Right cardiac atrium (tissue), 5 donors: ENCODE data around the gene ATG3. TPM values are rescaled to one million over a fixed set of nuclear protein-coding genes. Genes with fewer than 3 reads are reported as not detected.
"Not testable (repeated sequence)": the region's sequence is repeated elsewhere in the genome, so short reads cannot be mapped to it uniquely, and the experiment has no call there.

Experiments
- ATAC-seq, 2 donors: fragments of 200-7000 bp; cut with Tn5 transposase; one replicate each; pipeline versions ENCODE4 v1.8.0 to v1.9.1; 2020; ENCODE audit warnings: moderate library complexity in 2 of 2, mild to moderate bottlenecking in 1 of 2
- DNase-seq, 3 donors: peaks; one replicate each; pipeline ENCODE4 v3.0.0-alpha.2; 2020
- H3K27ac ChIP-seq: one replicate; pipeline ENCODE4 v1.5.1; 2013; ENCODE audit warnings: mild to moderate bottlenecking, low read length, control low read depth, moderate library complexity
- H3K27me3 ChIP-seq: one replicate; pipeline ENCODE4 v1.6.1; 2013; ENCODE audit not compliant: control insufficient read depth, insufficient read depth
- H3K4me1 ChIP-seq: one replicate; pipeline ENCODE4 v1.6.1; 2013; ENCODE audit warnings: low read length; ENCODE audit not compliant: control insufficient read depth, insufficient read depth
- H3K4me3 ChIP-seq: one replicate; pipeline ENCODE4 v1.5.1; 2013; ENCODE audit warnings: low read length, control low read depth
- H3K9me3 ChIP-seq: one replicate; pipeline ENCODE4 v1.6.1; 2013; ENCODE audit warnings: low read length; ENCODE audit not compliant: control insufficient read depth
- WGBS: extraction: QIAGEN DNeasy Blood & Tissue Kit; methylation state at CpG from one replicate; pipeline ENCODE4 v1.1.7; 2013; 5-methylcytosine and 5-hydroxymethylcytosine counted together
- intact Hi-C, 4 donors: fragments of 100-400 bp; cut with DNase I; formaldehyde crosslinking; loops; one replicate each; pipeline versions ENCODE4 v1.11.0 to v1.14.0; 2022 to 2023
- polyA plus RNA-seq: library from polyadenylated mRNA; stranded (reverse); fragments of 200-250 nt; gene quantifications from one replicate; pipeline ENCODE4 v1.2.3, GENCODE V29; 2013
- total RNA-seq, 4 donors: library from RNA; stranded (reverse); fragmentation: NEBNext Ultra II Directional; extraction: Animal tissue kit (Norgen Biotek cat#: 25700); gene quantifications; one replicate each; pipeline ENCODE4 v1.2.1, GENCODE V29; 2021
- donor health status: healthy with polysubstance abuse.
- donor health status: DM: no; HTN: yes; CAD: no.
- donor health status: DM: no; HTN: no; CAD: no.
- donor health status: DM: no; HTN: yes; CAD: no; lungs with severe emphysema.
- donor health status: DM: yes; HTN: yes; CAD: no.

ATG3 gene
- total and polyA plus RNA-seq, 5 donors = 36.5 to 45.0 (median 40.9) TPM

GRCh38 chr3:112497897-112498548, 63.7 kb downstream of the ATG3 start:
- intact Hi-C loops = no loop called here
- WGBS = 94% methylated on average over 11 of the region's 11 CpGs
- no peaks in the 10 kb centered on the region for H3K4me1 ChIP-seq
- ATAC-seq (no peak), DNase-seq (no peak)
- H3K9me3 ChIP-seq = no peaks in the 10 kb centered on the region
- no peak overlapping the region for H3K4me3 ChIP-seq
- H3K27ac ChIP-seq = no peak overlapping the region
- no peaks in the 10 kb centered on the region for H3K27me3 ChIP-seq

- intact Hi-C loops = no loop called here
- WGBS = 89% methylated on average over 5 of the region's 5 CpGs
- Histone ChIP-seq H3K4me1 (no peaks in the 10 kb centered on the region), H3K4me3 (no peak overlapping the region), H3K27me3 (no peaks in the 10 kb centered on the region), H3K27ac (no peak overlapping the region), H3K9me3 (no peaks in the 10 kb centered on the region)
- no peak for ATAC-seq
- DNase-seq = no peak
Observed at GRCh38 chr3:112496366-112497067, 65.2 kb downstream of the ATG3 start.

GRCh38 chr3:112494448-112494767, 67.4 kb downstream of the ATG3 start:
- intact Hi-C loops, H3K27me3 ChIP-seq, DNase-seq, H3K9me3 ChIP-seq, H3K4me3 ChIP-seq, ATAC-seq, H3K27ac ChIP-seq, H3K4me1 ChIP-seq: not testable (repeated sequence)
- WGBS = 94% methylated on average over 3 of the region's 3 CpGs

GRCh38 chr3:112492124-112492523, 69.6 kb downstream of the ATG3 start:
- Histone ChIP-seq H3K4me1 (no peaks in the 10 kb centered on the region), H3K4me3 (no peak overlapping the region), H3K27me3 (no peaks in the 10 kb centered on the region), H3K9me3 (no peaks in the 10 kb centered on the region), H3K27ac (no peak overlapping the region)
- intact Hi-C loops = no loop called here
- DNase-seq = no peak
- ATAC-seq = no peak
- 97% methylated on average over 1 of the region's 1 CpG for WGBS

GRCh38 chr3:112491373-112491772, 70.4 kb downstream of the ATG3 start:
- DNase-seq = no peak
- Histone ChIP-seq H3K27me3 (no peaks in the 10 kb centered on the region), H3K4me1 (no peaks in the 10 kb centered on the region), H3K4me3 (no peak overlapping the region), H3K27ac (no peak overlapping the region), H3K9me3 (no peaks in the 10 kb centered on the region)
- intact Hi-C loops = no loop called here
- ATAC-seq = no peak

GRCh38 chr3:112489674-112490479, 71.9 kb downstream of the ATG3 start:
- no peaks in the 10 kb centered on the region for H3K4me1 ChIP-seq
- WGBS = 84% methylated on average over 4 of the region's 4 CpGs
- no peak for DNase-seq
- intact Hi-C loops = no loop called here
- H3K27ac ChIP-seq = no peak overlapping the region
- ATAC-seq = no peak
- H3K9me3 ChIP-seq = no peaks in the 10 kb centered on the region
- no peak overlapping the region for H3K4me3 ChIP-seq
- no peaks in the 10 kb centered on the region for H3K27me3 ChIP-seq

- Histone ChIP-seq H3K9me3 (no peaks in the 10 kb centered on the region), H3K4me1 (no peaks in the 10 kb centered on the region), H3K27ac (no peak overlapping the region), H3K27me3 (no peaks in the 10 kb centered on the region), H3K4me3 (no peak overlapping the region)
- 92% methylated on average over 7 of the region's 7 CpGs for WGBS
- intact Hi-C loops = no loop called here
- DNase-seq = no peak
- no peak for ATAC-seq
Observed at GRCh38 chr3:112486811-112487505, 74.8 kb downstream of the ATG3 start.

GRCh38 chr3:112484352-112484751, 77.4 kb downstream of the ATG3 start:
- Histone ChIP-seq H3K27ac (no peak overlapping the region), H3K4me3 (no peak overlapping the region), H3K9me3 (no peaks in the 10 kb centered on the region), H3K4me1 (no peaks in the 10 kb centered on the region), H3K27me3 (no peaks in the 10 kb centered on the region)
- DNase-seq = no peak
- WGBS = 97% methylated on average over 4 of the region's 4 CpGs
- no peak for ATAC-seq
- intact Hi-C loops = no loop called here

GRCh38 chr3:112482675-112483074, 79.1 kb downstream of the ATG3 start:
- intact Hi-C loops = no loop called here
- Histone ChIP-seq H3K4me1 (no peaks in the 10 kb centered on the region), H3K4me3 (no peak overlapping the region), H3K27ac (no peak overlapping the region), H3K27me3 (no peaks in the 10 kb centered on the region), H3K9me3 (no peaks in the 10 kb centered on the region)
- ATAC-seq = no peak
- no peak for DNase-seq
- 59% methylated on average over 1 of the region's 1 CpG for WGBS
